Stimulated activated CD4-positive, alpha-beta T cell treated with anti-CD3 and anti-CD28 coated beads, Interleukin-1b, Interleukin-23, amount 100 ng/mL, for 48 hours (primary cell): ENCODE results near the gene PLD6.
"Not testable (repeated sequence)": the region's sequence is repeated elsewhere in the genome, so short reads cannot be mapped to it uniquely, and the experiment has no call there.

Experiments used
- DNase-seq: peaks from one replicate; pipeline ENCODE4 v3.0.0-alpha.2; 2020

PLD6 gene

GRCh38 chr17:17196776-17197175, 9.4 kb downstream of the PLD6 start:
- no peak for DNase-seq

DNA sequence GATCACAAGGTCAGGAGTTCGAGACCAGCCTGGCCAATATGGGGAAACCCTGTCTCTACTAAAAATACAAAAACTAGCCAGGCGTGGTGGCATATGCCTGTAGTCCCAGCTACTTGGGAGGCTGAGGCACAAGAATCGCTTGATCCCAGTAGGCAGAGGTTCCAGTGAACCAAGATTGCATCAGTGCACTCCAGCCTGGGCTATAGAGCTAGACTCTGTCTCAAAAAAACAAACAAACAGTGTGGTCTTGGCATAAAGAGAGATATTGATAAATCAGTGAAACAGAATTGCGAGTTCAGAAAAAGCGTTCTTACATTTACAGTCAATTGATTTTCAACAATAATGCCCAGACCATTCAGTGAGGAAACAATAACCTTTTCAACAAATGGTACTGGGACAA, 10.7 kb downstream of the PLD6 start:
- not testable (repeated sequence) for DNase-seq

DNA sequence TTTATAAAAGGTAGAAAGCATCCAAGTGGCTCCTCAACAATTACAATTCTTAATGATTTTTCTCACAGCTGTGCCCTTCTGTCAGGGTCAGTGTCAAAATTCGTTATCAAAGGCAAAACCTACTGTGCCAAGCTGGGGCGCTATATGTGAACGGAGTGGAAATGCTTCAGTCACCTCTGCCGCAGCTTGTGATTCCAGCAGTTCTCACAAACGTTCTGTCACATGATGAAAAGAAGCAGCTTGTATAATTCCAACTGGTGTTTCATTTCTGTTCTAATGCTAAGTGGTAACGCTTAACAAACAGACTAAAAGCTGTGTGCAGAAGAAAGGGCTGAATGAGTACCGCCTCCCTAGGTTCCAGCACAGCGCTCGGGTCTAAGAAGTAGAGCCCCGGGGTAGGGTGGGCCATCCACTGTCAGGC, 14.2 kb downstream of the PLD6 start:
- DNase-seq: no peak

DNA sequence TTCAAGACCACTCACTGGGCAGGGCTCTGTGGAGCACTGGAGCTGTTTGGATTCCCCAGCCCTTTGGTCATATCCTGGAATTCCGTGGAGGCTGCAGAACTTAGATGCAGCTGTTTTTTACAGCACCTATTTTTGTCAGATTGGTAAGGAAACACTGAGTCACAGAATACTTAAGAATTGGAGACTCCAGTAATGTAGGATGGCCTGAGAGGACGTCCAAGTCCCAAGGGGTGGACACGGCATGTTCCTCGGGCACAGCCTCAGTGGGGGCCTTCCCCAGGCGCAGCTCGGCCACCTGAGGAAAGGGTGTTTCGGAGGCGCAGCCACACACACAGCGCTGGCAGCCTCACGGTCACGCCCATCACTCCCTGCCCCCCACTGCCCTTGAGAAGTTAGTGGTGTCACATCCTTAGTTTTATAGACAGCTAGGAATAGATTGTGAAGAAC, 14.8 kb downstream of the PLD6 start:
- DNase-seq: no peak

DNA sequence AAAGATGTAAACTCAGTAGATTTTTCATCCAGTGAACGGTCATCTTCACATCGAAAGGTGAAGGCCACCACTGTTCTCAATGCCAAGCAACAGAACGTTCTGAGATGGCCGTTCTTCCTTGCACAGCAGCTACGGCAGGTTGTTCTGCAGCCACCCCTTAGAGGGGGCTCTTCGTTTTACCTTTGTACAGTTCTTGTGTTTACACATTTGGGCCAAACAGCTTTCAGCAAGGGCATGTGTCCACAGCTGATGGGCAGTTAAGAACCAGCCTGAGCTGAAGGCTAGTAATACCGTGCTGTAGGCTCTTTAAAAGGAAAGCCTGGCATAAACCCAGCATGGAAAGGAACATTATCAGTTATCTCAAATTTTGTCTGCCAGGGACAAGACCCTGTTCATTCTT, 15.9 kb downstream of the PLD6 start:
- DNase-seq: no peak

DNA sequence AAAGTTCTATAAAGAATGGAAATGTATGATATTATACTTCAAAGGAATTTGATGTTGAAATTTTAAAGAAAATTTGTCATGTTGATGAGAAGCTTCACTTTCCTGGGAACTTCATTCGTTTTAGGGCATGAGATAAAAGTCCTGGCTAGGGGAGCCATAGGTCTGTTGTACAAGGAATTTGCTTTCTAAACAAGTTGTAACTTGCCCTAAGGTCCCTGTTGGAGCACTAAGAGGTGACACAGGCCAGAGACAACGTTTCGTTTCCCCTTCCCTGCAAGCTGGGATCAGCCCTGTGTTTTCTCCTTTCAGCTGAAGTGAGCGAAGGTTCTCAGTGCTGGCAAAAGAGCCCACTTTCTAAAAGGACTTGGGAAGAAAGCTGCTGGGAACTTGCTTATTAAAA, 16.6 kb downstream of the PLD6 start:
- no peak for DNase-seq

GRCh38 chr17:17188586-17188985, 17.5 kb downstream of the PLD6 start:
- DNase-seq: no peak

DNA sequence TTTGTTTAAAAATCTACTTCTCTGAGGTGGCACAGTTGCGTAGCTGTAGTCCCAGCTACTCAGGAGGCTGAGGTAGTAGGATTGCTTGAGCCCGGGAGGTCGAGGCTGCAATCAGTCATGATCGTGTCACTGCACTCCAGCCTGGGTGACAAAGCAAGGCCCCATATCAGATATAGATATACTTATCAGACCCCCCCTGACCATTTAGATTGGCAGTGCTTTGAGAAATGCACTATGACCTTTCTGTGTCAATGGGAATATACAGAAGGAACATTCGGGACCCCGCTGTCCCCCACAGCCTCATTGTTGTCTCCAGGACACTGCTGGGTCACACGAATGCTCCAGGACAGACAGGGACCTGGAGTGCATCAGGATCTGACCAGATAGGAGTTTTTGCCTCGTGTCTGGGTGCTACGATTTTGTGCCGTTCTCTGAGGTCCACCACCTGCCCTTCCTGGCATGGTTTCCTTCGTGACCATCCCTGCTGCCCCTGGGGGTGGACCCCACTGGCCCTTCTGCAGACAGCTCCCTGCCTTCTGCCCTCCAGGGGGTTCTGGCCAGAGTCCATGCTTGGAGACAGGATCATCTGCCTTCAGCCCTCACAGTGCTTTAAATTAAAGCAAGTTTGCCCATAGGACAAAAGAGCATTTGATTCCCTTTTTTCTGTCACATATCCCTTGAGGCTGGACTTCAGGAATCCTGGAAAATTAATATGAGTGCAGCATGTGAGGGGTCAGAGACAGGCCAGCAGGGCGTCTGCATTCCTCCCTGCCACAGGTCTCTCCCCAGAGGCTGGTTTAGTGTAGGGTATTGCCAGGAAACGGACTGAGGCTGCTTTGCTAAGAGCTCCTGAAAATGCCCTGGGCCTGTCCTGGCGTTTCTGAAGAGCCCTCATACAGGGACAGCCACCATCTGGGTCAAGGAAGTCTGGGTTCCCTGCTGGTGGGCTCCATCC, 19.3 kb downstream of the PLD6 start:
- DNase-seq: no peak

- DNase-seq: peak; percentile 64
Measured at GRCh38 chr17:17186051-17186450, 20.1 kb downstream of the PLD6 start.

GRCh38 chr17:17184985-17185757, 21.0 kb downstream of the PLD6 start:
- DNase-seq: not testable (repeated sequence)

DNA sequence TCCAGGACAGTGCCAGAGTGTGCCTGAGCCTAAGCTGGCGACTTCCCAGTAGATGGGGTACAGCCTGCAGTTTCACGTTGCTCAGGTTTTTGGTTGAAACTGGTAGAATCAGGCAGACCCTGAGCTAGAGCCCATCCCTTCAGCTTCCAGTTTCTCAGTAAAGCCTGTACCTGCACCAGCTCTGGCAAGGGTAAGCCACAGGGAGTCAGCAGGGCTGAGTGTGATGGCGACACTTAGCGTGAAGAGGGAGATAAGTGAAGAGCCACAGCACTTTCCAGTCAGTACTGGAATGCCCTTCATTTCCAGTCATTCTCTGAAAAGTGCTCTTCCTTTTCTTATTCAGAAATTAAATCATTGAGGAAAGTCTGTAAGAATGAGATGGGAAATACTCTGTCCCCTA, 22.4 kb downstream of the PLD6 start:
- DNase-seq: no peak

GRCh38 chr17:17182598-17183136, 23.5 kb downstream of the PLD6 start:
- DNase-seq: no peak

DNA sequence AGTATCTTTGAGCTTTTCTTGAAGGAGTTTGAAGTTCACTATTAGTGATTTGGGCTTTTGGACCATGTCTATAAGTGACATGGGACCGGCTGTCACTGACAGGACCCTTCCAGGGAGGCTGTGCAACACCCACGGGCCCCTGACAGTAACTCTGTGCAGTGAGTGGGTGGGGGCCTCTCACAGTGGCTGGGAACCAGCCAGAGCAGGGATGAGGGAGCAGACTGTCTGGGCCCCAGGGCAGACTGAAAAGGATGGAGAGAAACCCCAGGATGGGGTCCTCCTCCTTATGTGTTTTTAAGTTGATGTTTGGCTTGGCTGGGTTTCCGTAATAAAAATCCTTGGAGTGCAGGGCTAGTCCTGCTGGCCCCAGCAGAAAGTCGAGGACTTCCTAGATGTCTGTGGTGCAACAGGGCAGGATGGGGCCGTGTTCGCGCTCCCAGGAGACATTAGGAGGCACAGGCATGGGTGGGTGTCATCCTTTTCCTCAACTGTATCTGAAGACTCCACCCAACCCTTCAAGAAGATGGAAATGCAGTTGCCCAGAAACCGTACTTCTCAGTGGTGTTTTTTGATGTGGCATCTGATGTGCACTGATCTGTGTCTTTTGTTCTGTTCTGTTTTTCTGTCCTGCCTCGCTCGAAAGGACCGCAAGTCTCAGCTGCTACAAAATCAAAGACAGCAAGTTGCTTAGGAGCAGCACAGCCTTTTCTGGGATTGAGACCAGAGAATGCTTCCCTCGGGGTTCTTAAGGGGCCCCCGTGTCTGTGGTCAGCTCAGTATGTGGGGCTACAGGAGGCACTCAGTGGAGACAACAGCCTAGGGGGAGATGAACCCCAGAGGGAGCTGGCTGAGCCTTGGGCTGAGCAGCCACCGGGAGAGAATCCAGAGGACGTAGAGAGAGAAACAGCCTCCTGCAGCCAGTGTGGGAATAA, 24.2 kb downstream of the PLD6 start:
- no peak for DNase-seq

GRCh38 chr17:17180741-17181525, 25.2 kb downstream of the PLD6 start:
- DNase-seq: no peak

- peak; percentile 17 for DNase-seq
Measured at GRCh38 chr17:17180141-17180603, 26.0 kb downstream of the PLD6 start.

- DNase-seq: no peak
Measured at GRCh38 chr17:17179371-17179827, 26.7 kb downstream of the PLD6 start.

GRCh38 chr17:17177176-17177575, 29.0 kb downstream of the PLD6 start:
- DNase-seq: no peak

- DNase-seq: no peak
Measured at GRCh38 chr17:17176341-17176740, 29.8 kb downstream of the PLD6 start.

DNA sequence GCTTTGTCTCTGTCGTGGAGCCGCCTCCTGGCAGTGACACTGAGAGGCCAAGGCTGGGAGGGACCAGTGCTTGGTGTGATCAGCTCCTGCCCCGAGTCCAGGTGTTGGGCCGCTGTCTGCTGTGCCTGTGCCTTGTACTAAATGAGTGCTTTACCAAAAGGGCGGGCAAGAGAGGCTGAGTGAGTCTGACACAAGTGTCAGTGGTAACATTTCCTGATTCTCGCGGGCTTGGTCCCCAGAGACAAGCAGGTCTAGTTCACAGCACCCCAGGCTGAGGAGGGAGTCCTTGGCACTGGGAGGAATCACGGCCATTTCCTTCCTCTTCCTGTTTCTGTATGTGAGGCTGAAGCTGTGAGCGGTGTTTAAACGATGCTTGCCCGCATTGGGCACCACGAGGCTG, 30.2 kb downstream of the PLD6 start:
- DNase-seq: no peak

DNA sequence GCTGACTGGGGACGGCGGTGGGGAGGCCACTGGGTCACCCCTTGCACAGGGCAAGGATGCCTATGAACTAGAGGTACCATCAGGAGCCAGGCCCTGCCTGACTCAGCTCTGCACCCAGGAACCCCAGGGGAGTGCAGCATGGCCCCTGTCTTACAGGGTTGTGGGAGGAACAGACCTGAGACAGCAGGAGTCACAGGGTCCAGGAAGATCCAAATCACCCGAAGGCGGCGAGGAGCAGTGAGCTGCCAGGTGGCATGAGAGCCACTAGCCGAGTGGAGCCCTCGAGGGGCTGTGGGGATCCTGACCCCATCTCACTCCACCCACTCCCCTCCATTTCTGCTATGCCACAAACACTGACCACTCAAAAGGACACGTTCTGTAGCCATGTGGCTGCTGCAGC, 30.8 kb downstream of the PLD6 start:
- no peak for DNase-seq

DNA sequence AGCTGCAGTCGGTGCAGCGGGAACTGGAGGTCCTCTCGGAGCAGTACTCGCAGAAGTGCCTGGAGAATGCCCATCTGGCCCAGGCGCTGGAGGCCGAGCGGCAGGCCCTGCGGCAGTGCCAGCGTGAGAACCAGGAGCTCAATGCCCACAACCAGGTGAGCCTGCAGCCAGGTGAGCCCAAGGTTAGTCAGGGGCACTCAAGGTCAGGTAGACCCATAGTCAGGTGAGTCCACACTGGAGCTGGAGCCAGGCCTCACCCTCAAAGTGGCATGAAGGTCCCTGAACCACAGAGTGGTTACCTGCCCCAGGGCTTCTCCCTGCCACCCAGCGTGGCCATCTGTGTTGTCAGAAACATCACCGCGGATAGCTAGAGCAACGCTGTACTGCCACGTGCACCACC, 32.2 kb downstream of the PLD6 start:
- DNase-seq: no peak
